Hippocampal formation (tissue), 2 donors: Measurements from ENCODE around the gene ALG5.

ENCODE experiments used
- DNase-seq, 2 donors: peaks; one replicate each; lab custom pipeline; 2025; lab: John Stamatoyannopoulos, UW

The ALG5 gene, protein sequence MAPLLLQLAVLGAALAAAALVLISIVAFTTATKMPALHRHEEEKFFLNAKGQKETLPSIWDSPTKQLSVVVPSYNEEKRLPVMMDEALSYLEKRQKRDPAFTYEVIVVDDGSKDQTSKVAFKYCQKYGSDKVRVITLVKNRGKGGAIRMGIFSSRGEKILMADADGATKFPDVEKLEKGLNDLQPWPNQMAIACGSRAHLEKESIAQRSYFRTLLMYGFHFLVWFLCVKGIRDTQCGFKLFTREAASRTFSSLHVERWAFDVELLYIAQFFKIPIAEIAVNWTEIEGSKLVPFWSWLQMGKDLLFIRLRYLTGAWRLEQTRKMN

DNA sequence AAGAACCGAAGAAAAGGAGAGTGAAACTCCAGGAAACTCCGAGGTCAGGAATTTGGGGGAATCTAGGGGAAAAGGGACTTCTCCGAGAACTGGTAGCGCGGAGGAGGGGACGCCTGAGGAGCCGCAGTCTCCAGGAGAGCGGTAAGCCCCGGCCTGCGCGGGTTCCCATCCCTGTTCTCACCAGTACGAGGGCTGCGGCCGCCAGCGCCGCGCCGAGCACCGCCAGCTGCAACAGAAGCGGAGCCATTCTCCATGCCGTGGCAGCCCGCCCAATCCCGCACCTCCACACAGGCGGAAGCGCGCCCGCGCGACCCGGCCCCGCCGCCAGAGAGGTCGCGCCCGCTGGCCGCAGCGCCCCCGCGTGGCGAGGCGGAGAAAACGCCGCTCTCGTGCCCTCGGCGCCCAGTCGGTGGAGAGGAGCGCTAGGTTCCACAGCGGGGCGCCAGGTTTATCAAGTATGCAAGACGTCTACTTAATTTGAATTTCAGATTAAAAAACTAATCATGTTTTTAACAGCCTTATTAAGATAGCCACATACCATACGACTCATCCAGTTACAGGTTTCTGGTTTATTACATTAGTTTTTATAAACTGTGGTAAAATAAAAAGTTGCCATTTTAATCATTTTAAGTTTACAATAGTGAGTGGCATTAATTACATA lies at the start of gene ALG5:
ALG5 (minus strand) TSS at position 287 of the 661 bp plus-strand sequence; CDS start at position 247, 40 bp downstream.
- DNase-seq = peak; percentile 89 to 91

GRCh38 chr13:37047846-37048245 lies 48.7 kb upstream of the ALG5 start:
- DNase-seq = no peak

DNA sequence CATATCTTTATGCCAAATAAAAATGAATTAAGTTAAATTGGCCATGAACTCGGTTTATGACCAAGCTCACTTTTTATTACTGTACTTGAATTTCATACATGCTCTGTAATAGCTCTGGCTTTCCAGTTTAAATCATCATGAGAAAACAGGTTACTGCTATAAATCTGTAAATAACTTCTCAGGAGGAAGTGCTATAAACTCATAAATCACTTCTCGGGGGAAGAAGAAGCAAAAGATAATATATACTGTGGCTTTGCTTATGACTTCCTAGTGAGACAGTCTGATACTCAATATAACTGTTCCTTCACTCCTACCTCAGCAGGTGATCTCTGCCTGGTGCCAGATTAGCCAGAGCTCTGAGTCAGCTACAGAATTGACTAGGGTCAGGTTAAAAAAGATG lies 47.9 kb upstream of the ALG5 start:
- DNase-seq = no peak

DNA sequence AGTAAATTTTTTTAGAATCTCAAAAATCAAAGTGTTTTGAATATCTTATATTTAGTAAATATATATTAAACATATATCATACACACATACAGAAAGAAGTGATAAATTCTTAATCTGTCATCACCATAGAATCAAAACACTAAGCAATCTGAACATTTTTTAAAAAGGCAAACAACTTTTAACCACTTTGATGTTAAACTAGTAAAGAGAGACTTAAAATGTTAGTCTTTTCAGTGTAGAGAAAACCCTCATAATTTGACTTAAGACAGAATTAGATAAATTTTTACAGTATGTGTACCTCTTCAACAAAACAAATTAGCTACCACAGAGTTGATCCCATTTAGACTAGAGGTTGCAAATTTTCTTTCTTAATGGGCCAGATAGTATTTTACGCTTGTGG lies 46.9 kb upstream of the ALG5 start:
- DNase-seq = no peak

DNA sequence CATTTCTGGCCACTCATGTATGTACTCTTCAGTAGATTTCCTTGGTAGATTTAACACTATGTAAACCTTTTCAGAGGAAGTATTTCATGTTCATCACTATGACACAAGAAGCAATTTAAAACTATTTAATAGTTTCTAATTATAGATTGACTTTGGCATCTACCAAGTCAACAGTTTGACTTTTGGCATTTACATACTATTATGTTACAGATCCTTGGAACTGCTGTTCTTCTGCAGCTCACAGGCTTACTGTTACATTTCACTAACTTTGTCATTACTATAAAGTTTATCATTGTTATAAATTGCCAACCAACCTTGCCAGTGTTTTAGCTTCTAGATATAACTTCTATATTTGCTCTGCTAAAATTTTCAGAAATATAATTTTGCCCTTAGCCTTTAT lies 41.6 kb upstream of the ALG5 start:
- DNase-seq = no peak

DNA sequence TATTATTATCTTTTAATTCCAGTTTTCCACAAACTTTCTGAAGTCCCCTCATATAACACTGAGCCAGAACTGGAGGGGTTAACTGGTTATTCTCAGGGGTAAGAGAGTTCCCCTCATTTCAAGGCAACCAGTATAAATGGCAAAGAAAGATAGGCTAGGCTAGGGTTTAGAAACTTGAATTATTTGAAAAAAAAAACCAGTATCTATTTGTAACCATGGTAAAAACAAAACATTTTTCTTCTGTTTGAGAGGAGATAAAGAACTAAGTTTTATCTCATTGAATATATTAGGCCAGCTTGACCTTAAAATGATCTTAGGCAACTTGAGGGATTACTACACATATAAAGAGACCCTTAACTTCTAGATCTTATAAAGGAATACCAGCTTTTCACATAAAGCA lies 40.8 kb upstream of the ALG5 start:
- no peak for DNase-seq

- no peak for DNase-seq
These were observed 38.1 kb upstream of the ALG5 start for GRCh38 chr13:37037241-37037640.

- DNase-seq = no peak
These were observed 30.5 kb upstream of the ALG5 start for GRCh38 chr13:37029617-37030016.

GRCh38 chr13:37027639-37028038 lies 28.5 kb upstream of the ALG5 start:
- no peak for DNase-seq

GRCh38 chr13:37026771-37027170 lies 27.6 kb upstream of the ALG5 start:
- no peak for DNase-seq

DNA sequence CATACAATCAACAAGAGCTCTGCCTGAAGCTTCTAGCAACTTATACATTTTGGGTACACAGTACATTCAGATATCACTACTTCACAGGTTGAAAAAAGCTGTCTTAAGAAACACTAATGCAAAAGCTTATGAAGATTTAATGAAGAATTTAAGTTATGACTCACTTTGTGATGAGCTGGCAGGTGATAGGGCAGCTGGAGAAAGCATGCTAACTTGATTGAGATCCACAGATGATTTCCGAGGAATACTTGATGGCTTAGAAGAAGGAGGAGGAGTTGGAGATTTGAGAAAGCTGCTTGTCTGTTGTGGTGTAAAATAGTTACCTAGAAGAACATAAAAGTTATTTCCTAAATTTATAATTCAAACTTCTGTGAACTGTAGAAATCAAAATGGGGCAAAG lies 24.7 kb upstream of the ALG5 start:
- no peak for DNase-seq

DNA sequence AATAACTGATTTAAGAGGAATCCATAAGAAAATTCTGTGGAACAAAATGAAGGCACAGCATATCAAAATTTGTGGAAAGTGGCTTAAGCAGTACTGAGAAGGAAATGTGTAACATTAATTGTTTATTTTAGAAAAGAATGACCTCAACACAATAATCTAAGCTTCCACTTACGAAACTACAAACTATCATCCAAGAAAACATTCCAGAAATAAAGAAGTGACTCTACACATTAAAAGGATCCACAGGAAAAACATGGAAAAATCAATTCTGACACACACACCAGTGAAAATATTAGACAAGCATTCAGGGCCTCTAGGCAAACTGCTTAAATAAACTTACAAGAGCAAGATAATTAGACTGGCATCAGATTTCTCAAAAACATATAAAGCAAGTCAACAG lies 15.5 kb upstream of the ALG5 start:
- no peak for DNase-seq

DNA sequence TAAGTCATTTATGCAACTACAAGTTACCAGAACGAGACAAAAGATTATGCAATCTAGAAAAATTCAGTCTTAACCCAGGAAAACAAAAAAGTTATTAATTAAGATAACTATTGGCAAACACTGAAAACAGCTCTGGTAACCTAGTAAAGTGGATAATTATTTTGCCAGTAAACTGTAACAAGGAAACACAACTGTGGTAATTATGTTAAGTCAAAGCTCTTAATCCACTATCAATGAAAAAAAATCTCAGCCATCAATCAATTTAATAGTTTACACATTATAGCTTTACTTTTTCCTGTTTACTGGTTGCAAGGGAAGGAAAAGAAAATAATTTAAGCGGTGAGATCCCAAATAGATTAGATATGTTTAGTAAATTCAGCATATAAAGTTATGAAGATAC lies 12.6 kb upstream of the ALG5 start:
- DNase-seq = no peak

DNA sequence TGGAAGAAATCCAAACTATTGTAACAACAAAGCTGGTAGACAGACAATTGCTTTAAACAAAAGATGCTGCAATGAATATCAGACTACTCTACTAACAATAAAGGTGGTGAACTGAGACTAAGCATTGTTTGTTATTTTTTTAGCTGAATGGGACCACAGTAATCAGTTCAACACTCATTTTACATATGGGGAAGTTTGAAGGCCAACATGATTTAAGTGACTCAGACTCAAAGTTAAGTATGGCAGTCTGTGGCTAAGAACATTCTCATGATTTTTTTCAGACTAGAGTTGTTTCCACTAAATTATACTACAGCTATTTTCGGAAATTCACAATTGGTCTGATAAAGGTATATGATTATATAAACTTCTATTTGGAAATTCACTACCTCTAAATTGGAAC lies 11.9 kb upstream of the ALG5 start:
- no peak for DNase-seq

DNA sequence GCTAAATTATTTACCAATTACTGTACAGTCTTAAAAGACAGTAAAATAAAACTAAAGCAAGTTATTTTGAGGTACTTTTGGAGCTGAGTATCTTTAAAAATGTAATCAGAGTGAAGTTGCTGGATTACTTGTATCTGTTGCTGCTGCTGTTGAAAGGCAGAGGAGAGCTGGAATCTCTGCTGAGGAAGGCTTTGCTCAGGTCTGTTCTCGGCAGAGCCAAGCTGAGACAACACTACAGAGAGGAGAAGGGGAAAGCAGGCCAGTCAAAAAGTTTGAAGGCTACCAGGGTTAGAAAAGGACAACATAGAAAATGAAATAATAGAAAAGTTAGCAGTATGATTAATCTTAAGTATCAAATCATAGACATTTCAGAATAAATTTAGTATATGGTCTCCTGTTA lies 11.3 kb upstream of the ALG5 start:
- no peak for DNase-seq

GRCh38 chr13:37009692-37010091 lies 10.6 kb upstream of the ALG5 start:
- no peak for DNase-seq

DNA sequence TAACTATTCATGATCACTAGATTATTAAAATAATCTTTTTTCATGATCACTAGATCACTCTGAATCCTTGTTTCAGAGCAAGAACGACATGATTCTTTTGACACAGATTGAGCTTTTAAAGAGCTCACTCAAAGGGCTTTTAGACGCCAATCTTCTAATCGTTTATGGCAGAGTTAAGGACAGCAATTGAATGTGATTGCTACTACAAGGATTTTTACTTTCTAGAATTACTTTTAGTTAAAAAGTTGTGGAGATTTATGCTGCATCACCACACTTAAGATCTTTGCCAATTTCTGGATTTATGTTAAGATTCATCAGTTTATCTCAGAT lies 2.7 kb upstream of the ALG5 start:
- no peak for DNase-seq

DNA sequence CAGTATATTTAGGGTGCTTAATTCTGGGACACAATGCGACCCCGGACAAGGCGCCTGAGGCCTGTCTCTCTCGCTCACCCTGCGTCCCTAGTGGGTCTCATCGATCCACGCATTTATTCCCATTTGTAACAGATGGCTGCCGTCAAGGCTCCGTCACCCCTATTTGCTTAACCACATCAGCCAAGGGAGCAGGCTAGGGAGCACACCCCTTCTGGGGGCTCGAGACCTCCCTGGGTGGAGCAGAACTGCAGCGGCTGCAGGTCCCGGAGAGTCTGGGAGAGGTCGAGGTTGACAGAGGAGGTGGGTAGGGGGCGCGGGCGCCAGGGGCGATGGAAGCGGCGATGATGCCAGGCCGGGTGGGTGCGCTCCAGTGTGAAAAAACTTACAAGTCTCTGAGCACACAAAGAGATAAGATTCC lies 507 bp downstream of the ALG5 start:
- peak in 1 of 2 donors; percentile 8 for DNase-seq

DNA sequence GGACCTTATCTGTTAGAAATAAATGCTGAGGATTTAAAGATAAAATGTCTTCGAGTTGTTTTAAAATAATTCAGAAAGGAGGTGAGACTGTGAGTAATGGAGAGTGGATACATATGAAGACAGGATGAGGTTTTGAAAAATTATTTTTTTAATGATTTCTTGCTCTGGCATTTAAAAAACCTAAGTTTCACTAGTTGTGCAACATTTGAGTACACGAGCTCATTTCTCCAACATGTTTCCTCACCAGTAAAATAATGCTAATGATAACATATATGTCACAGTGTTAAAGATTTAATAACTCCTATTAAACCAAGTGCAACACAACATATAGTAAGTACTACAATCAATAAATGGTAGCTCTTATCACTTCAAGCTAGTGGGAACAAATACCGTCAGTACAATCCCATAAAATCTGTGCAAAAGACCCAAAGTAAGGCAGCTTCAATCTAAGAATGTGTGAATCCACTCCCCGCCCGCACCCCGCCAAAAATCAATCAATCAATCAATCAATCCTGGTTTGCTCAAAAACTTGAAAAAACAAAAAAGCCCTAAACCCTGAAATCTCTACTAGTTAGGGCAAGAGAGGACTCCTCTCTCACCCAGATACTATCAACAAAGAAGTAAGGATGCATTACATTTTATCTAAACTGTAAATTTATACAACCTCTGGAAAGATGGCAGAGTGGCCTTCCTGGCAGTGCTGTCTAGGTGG lies 1.3 kb downstream of the ALG5 start:
- DNase-seq = no peak

GRCh38 chr13:36992362-36992761 lies 6.8 kb downstream of the ALG5 start:
- no peak for DNase-seq

DNA sequence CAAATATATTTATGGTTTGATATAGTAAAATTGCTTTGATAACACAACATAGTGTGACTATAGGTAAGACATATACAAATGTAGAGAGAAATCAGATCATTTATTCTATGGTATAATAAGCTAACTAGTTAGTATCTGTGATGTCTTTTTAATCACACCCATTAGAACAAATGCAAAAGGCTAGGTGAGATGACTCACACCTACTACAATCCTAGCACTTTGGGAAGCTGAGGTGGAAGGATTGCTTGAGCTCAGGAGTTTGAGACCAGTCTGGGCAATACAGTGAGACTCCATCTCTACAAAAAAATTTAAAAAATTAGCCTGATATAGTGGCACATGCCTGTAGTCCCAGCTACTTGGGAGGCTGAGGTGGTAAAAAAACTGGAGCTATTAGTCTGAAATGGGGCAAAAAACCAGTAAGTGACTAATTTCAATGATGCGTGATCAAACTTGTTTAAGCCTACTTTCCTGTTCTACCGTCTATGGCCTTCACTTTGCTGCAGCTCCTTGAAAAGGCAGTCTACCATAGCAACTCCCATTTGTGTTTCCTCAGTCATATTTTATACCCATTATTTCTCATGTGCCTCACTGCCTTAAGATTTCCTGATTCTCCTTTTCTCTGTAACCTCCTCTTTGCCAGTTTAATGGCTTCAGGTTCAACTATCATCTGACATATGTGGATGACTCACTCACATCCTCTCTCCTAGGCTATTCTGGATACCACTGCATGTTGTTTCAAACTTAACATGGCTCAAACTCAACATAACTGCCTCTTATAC lies 12.5 kb downstream of the ALG5 start:
- DNase-seq = no peak

GRCh38 chr13:36981156-36981743 lies 17.9 kb downstream of the ALG5 start:
- peak in 1 of 2 donors; percentile 62 for DNase-seq
